Subcutaneous adipose tissue (tissue), 4 donors: ENCODE data around the gene EFCAB5. TPM values are rescaled to one million over a fixed set of nuclear protein-coding genes. Genes with fewer than 3 reads are reported as not detected.

Source experiments
- CTCF ChIP-seq: fragments of 450-650 bp; IDR thresholded peaks from one replicate; pipeline ENCODE4 v1.5.1; 2016; ENCODE audit warnings: low read depth, mild to moderate bottlenecking, control low read depth, antibody characterized with exemption, moderate library complexity
- small RNA-seq: library from RNA; depleted of rRNA; stranded (forward); fragments of <200 nt; gene quantifications from one replicate; pipeline ENCODE3, GENCODE V24; 2016
- total RNA-seq, 4 donors: library from RNA; depleted of rRNA; stranded (reverse); fragments of >200 nt; gene quantifications; one replicate each; pipeline ENCODE4 v1.1.0, GENCODE V29; 2016

EFCAB5 gene
- total RNA-seq, 4 donors from 2014 or later: under 0.01 to 0.34 TPM; not detected in 2

DNA sequence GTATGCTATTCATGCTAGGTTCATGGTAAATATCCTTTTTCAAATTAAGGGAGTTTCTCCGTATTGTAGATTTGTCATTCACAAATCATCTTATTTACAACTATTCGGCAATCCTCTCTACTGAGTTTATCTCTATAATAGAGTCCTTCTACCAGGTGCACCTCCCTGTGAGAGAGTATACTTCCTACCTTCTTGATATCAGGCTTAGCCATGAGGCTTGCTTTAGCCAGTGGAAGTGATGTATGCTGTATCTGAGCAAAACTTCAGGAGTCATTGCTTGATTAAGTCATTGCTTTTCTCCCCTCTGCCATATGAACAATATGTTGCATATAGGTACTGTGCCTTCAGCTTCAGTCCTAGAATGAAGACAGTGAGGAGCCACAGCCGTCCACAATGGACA is 195.7 kb downstream of the EFCAB5 start:
- no peak for TF ChIP-seq CTCF

- TF ChIP-seq CTCF: no peak
Measured at GRCh38 chr17:30148376-30148775, 206.9 kb downstream of the EFCAB5 start.

DNA sequence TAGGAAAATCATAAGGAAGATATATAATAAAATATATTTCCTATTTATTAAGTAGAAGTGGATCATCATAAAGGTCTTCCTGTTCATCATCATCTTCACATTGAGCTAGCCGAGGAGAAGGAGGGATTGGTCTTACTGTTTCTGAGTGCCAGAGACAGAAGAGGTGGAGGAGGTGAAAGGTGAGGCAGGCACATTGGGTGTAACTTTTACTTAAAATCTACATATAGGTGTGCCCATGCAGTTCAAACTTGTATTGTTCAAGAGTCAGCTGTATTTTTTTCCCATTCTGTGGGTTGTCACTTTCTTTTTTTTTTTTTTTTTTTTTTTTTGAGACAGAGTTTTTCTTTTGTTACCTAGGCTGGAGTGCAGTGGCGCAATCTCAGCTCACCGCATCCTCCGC is 210.0 kb downstream of the EFCAB5 start:
- no peak for TF ChIP-seq CTCF

DNA sequence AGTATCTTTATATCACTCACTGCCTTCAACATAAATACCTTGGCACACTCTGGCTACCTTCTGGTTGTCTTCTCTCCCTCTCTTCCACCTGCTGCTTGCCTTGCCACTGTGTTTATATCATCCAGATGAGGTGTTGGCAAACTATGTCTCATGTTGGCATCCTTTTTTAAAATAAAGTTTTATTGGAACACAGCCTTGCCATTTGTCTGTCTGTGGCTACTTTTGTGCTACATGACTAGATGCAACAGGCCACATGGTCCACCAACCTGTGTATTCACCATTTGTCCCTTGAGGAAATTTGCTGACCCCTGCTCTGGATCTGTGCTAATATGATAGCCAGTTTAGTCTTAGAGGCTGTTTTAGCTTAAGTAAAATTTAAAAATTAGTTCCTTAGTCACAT is 212.0 kb downstream of the EFCAB5 start:
- no peak for TF ChIP-seq CTCF

DNA sequence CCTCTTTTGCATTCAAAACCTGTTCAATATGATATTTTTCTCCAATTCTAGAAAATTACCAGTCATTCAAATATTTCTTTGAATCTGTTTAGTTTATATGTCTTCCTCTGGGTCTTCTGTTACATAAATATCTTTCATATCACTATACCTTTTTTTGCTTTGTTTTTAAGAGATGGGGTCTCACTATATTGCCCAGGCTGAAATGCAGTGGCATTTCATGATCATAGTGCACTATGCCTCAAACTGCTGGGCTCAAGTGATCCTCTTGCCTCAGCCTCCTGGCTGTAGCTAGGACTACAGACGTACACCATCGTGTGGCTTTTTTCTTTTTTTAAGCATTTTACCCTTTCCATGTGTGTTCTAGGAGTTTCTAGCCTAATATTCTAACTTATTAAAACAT is 214.0 kb downstream of the EFCAB5 start:
- no peak for TF ChIP-seq CTCF

Small RNA genes lying within 50 kb of the gene (small RNA-seq; reads per million reads assigned to genes)
- gene AC104984.5: not detected
- not detected for gene RNY4P13

Other genes with a start within 250 kb of the EFCAB5 start
- gene SSH2, start 11.4 kb upstream of the EFCAB5 start, total RNA-seq: 10 to 100 TPM; 51.8 to 70.6 (median 61.4) TPM
- 10 to 100 TPM; 18.5 to 39.4 (median 31.1) TPM for gene NSRP1, start 175.2 kb downstream of the EFCAB5 start, total RNA-seq